GM21528 (cell line): Measurements from ENCODE around the gene RGS16.

ENCODE experiments used
- ATAC-seq: cut with Tn5 transposase; IDR thresholded peaks from one replicate; pipeline ENCODE4 v1.9.1; 2021; ENCODE audit warnings: mild to moderate bottlenecking, moderate library complexity; ENCODE audit not compliant: unreplicated experiment, low FRiP score

Gene RGS16

GRCh38 chr1:182587093-182587492, 17.1 kb downstream of the RGS16 start:
- no peak for ATAC-seq

DNA sequence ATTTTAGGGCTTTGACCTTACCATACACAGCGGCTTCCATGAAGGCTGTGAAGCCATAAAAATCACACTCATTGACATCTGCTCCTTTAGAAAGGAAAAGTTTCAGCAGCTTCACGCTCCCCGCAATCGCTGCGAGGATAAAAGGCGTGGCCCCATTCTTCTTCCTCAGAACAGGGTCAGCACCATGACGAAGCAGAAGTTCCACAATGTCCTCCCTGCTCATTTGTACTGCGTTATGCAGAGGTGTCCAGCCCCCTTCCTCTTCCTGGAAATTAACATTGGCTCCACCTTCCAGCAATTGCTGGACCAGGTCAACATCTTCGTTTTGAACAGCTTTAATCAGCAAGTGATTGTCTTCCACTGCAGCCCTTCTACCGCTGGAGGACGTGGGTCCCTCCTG, 17.8 kb downstream of the RGS16 start:
- no peak for ATAC-seq

- ATAC-seq = no peak
These were observed 19.4 kb downstream of the RGS16 start for GRCh38 chr1:182584746-182585145.

DNA sequence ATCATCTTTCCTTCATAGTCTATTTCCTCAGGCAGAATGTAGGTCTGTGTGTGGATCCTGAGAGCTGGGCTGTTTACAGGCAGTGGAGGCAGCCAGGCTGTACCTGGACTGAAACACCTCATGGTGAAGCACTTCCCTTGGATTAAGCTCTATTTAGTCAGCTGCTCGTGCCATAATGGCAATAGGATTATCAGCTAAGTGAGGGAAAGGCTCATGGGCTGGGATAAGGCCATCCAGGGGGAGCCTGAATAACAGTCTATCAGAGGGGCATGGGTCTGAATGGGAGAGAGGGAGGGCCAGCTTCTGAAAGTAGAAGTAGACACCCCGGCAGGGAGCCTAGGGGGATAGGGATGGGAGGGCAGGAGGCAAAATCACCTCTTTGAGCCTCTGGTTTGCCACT, 23.5 kb downstream of the RGS16 start:
- ATAC-seq = no peak

DNA sequence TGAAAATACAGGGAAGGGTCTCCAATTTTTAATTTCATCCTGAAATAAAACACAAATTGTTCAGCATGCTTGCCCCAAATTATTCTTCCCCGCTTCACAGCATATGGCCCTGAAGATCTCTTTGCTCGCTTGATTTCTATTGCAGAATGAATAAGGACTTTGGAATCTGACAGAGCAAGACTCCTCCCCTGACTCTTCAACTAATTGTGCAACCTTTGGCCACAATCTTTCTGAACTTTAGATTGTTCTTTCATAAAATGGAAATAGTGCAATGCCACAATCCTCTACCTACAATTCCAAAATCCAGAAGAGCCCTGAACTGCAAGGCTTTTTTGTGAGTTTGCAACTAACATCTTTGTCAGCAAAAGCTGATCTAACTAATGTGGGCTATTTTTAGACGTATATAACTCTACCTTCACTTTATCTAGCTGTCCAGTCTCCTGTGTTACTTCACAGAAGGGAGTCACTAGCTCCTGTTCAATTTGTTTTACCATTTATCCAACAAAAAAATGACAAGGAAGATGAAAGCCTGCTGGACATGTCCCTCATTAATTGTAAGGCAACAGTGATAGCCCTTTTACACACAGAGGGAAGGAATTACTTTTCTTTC, 28.5 kb downstream of the RGS16 start:
- ATAC-seq = no peak

DNA sequence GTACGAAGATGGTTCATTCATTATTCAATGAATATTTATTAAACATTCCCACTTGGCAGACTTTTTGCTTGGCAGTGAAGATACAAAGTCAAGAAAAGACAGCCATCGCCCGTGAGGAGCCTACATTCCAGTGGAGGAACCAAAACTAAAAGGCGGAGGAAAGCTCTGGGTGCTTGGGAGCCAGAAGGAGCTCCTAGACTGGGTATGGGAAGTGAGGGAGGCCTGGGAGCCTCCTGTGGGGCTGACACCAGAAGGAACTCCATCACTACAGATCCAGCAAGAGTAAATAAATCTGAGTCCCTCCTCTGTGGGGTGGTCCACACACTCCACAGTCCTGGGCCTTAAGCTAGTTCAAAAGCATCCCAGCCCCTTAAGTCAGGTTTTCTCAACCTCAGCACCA, 30.0 kb downstream of the RGS16 start:
- no peak for ATAC-seq

DNA sequence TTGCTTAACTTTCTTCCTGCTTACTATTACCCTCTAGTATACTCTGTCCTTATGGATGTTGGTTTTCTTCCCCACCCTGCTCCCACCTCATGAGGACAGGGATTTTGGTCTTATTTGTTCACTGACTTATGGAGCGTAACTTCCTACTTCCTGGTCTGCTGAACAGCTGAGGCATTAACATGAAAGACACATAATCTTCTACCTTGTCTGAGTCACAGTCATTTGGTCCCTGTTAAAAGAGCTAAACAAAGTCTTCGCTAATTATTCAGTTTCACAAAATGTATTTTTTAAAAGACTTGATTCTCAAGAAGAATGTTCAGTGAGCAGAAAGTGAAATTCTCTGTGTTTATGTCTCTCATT, 33.6 kb downstream of the RGS16 start:
- ATAC-seq = no peak

DNA sequence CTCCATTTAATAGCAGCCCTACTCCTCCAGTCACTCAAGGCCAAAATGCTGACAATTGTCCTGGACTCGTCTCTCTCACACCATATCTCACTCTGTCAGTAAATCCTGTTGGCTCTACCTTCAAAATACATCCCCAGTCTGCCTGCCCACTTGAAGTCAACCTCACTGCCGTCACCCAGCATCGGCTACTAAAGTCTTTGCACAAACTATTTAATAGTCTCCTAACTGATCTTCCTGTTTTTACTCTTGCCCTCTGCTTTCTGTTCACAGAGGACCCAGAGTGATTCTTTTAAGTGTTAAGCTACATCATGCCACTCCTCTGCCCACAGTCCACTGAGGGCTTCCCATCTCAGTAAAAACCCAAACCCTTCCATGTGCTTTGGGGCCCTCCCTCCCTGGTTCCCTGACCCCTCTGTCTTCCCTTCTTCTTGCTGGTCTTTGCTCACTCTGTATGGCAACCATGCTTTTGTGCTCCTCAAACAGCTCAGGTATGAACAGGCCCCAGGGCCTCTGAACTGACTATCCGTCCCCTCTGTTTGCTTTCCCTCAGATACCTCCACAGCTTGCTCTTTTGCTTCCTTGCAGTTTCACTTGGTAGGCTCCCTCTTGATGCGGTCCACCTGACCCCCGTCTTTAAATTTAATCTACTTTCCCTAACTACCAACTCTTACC, 34.1 kb downstream of the RGS16 start:
- ATAC-seq = no peak

- no peak for ATAC-seq
These were observed 35.4 kb downstream of the RGS16 start for GRCh38 chr1:182568647-182569284.

DNA sequence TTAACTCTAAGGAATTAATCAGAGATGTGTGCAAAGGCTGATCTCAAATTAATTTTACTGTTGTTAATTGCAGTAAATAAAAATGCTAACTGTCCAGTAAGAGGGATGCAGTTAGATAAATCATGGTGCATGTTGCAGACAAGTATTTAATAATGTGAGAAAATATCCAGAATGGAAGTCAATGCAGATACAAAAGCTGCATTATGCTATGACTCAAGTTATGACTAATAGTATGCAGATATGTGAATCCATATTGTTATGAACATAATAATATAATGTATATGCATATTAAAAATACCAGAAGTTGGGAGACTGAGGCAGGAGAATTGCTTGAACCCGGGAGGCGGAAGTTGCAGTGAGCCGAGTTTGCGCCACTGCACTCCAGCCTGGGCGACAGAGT, 36.6 kb downstream of the RGS16 start:
- ATAC-seq = no peak

DNA sequence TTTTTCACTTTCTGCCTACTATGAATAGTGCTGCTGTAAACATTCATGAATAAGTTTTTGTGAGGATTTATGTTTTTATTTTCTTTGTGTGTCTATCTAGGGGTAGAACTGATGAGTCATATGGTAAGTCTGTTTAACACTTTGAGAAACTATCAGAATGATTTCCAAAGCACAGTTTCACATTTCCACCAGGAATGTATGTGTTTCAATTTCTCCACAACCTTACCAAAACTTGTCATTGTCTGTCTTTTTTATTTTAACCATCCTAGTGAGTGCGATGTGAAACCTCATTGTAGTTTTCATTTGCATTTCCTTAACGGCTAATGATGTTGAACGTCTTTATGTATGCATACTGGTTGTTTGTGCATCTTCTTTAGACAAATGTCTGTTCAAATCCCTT, 38.7 kb downstream of the RGS16 start:
- ATAC-seq = no peak

DNA sequence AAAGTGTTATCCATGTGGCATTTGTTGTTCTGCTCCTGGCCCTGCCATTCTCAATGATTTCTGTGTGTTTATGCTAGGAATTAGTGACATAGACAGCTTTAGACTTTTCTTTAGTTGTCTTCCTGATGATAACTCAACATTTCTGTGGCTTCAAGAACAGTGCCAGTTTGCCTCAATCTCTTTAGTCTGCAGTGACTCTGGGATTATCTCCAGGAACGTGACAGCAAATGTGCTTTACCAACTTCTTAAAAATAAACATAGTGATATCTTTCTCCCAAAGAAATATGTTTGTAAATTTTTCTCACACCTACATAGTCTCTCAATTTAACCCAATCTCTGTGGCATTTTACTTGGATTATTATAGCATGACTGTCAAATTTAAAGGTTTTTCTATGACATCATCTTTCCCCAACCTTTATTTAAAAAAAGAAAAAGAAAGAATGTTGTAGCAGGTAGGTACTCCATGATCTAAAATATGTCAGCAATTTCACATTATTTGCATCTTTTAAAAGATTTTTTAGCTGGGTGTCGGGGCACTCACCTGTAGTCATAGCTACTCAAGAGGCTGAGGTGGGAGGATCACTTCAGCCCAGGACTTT, 39.7 kb downstream of the RGS16 start:
- no peak for ATAC-seq

DNA sequence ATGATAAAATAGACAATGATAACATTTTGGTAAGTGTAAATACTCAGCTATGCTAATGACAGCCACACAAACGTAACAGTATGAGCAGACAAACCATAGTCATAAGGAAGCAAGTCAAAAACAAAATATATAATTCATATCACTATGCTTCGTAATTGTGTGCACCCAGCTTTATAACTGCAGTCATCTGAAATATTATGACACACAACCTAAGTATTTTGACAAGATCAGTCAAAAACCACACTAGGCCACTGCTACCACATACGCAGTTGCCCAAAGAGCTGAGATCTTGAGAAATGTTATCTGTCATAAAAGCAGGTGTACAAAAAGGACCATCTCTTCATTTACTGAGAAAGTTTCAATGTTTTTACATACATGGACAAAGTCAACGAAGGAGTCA, 41.1 kb downstream of the RGS16 start:
- no peak for ATAC-seq

DNA sequence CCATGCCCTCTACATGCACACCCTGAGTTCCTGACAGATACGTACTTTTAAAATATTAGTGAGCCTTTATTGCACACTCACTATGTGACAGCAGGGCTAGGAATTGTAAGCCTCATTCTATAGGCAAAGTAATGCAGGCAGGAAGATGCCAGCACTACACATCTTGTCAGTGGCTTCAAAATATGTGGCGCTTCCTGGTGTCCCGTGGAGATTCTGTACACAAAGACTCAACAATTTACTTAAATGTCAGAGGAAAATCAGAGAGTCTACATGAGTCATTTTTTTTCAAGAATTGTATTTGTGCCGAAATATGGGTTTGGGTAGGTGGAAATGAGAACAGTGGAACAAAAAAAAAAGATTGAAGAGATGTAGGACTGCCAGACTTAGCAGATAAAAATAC, 42.7 kb downstream of the RGS16 start:
- ATAC-seq = no peak

DNA sequence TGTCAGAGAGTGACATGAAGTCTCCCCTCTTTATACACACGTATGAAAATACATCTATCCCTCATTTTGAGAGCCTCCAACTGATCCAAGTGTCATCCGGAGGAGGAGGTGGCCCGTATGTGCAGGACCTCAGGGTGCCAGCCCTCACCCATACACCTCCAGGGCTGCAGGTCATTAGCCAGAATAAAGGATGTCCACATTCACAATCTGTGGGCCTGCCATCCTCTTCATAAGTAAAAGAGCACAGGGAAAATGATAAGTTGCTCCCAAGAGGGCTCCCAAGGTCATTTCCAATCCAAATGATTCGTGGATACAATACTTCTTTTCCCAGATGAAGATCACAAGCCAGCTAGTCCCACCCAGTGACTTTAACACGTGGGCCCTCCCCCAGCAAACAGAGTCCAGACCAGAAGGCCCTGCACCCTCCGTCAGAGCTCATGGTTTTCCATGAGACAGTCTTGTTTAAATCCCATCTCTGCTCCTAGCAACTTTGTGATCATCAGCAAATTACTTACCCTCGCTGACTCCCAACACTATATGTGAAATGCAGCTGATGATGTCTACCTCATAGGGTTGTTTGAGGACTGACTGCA, 43.7 kb downstream of the RGS16 start:
- no peak for ATAC-seq

DNA sequence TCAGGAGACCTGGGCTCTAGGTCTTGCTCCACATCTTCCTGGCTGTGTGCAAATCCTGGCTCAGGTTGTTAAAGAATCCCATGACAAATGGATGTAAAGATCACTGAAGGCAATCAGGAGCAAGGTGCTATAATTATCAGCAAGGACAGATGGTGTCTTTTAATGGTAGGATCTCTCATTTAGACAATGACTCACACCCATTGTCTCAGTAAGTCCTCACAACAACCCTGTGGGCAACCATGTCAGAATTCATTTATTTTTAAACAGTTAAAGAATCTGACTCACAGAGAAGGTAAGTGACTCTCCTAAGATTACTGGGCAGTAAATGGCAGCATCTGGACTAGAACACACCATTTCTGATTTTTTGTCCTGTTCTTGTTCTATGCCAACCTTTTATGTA, 47.9 kb downstream of the RGS16 start:
- ATAC-seq = no peak

DNA sequence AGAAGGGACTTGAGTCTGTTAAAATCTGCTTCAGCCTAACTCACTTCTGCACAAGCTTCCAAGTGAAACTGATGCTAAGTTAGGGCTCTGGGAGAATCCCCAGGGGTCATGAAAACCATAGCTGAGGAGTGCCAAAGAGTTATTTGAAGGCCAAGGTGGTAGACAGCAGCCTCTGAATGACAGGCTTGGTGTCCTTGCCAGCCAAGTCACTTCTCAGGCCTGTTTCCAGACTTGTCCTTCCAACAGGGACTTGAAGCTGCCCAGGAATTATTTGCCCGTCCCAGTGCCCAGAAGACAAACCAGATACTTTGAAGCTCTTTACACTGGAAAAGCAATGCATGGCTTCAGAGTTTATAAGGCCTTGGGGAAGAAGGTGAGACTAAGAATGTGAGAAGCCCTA, 48.7 kb downstream of the RGS16 start:
- ATAC-seq = no peak

DNA sequence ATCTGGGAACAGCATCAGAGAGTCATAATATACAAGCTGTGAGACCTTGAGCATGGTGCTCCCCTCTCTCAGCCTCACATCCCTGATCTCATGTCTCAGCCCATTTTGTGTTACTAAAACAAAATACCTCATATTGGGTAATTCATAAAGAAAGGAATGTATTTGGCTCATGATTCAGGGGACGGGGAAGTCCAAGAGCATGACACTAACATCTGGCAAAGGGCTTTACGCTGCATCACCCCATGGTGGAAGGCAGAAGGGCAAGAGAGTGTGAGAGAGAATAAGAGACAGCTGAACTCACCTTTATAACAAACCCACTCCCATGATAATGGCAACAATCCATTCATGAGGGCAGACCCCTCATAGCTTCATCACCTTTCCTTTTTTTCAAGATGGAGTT, 51.7 kb downstream of the RGS16 start:
- ATAC-seq = no peak

- ATAC-seq = no peak
These were observed 54.4 kb downstream of the RGS16 start for GRCh38 chr1:182549811-182550210.

- ATAC-seq = no peak
These were observed 54.8 kb downstream of the RGS16 start for GRCh38 chr1:182549346-182549745.
